Measurements from ENCODE around the gene GABRB2.

DNA sequence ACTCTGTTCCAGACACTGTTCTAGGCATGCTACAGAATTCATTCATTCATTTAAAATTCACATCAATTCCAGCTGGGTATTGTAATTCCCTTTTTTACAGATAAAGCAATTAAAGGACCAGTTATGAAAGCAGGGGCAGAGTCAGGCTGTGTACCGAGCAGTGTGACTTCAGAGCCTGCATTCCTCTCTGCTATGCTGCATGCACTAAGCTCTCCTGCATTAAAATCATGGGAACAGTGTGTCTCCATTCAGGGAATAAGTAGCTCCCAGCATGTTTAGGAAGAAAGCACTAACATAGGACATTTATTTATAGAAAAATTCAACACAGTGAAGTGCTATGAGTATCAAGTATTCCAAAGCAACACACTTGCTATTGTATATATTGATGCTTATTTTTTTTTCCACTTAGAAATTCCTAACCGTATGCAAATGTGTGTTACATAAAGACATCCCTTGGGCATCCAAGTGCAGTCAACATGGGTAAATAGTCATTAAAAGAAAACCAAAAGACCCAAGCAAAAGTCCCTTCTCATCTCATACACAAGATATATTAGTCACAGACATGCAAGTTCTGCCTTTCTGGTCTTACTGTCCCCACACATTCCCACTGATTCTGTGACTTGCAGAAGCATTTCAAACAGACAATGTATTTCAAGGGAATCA, 173.7 kb downstream of the GABRB2 start:
- TF ChIP-seq OSR1 (CRISPR knock-in tag; IDR thresholded peaks at IDR 0.05), result no peak
- TF ChIP-seq, protein P1, sequence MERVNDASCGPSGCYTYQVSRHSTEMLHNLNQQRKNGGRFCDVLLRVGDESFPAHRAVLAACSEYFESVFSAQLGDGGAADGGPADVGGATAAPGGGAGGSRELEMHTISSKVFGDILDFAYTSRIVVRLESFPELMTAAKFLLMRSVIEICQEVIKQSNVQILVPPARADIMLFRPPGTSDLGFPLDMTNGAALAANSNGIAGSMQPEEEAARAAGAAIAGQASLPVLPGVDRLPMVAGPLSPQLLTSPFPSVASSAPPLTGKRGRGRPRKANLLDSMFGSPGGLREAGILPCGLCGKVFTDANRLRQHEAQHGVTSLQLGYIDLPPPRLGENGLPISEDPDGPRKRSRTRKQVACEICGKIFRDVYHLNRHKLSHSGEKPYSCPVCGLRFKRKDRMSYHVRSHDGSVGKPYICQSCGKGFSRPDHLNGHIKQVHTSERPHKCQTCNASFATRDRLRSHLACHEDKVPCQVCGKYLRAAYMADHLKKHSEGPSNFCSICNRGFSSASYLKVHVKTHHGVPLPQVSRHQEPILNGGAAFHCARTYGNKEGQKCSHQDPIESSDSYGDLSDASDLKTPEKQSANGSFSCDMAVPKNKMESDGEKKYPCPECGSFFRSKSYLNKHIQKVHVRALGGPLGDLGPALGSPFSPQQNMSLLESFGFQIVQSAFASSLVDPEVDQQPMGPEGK (CRISPR knock-in tag; IDR thresholded peaks at IDR 0.05; ENCODE audit: borderline replicate concordance), result no peak
- TF ChIP-seq, protein P2, sequence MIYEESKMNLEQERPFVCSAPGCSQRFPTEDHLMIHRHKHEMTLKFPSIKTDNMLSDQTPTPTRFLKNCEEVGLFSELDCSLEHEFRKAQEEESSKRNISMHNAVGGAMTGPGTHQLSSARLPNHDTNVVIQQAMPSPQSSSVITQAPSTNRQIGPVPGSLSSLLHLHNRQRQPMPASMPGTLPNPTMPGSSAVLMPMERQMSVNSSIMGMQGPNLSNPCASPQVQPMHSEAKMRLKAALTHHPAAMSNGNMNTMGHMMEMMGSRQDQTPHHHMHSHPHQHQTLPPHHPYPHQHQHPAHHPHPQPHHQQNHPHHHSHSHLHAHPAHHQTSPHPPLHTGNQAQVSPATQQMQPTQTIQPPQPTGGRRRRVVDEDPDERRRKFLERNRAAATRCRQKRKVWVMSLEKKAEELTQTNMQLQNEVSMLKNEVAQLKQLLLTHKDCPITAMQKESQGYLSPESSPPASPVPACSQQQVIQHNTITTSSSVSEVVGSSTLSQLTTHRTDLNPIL (CRISPR knock-in tag; IDR thresholded peaks at IDR 0.05; ENCODE audit: low read depth), result no peak
- TF ChIP-seq, protein P3, sequence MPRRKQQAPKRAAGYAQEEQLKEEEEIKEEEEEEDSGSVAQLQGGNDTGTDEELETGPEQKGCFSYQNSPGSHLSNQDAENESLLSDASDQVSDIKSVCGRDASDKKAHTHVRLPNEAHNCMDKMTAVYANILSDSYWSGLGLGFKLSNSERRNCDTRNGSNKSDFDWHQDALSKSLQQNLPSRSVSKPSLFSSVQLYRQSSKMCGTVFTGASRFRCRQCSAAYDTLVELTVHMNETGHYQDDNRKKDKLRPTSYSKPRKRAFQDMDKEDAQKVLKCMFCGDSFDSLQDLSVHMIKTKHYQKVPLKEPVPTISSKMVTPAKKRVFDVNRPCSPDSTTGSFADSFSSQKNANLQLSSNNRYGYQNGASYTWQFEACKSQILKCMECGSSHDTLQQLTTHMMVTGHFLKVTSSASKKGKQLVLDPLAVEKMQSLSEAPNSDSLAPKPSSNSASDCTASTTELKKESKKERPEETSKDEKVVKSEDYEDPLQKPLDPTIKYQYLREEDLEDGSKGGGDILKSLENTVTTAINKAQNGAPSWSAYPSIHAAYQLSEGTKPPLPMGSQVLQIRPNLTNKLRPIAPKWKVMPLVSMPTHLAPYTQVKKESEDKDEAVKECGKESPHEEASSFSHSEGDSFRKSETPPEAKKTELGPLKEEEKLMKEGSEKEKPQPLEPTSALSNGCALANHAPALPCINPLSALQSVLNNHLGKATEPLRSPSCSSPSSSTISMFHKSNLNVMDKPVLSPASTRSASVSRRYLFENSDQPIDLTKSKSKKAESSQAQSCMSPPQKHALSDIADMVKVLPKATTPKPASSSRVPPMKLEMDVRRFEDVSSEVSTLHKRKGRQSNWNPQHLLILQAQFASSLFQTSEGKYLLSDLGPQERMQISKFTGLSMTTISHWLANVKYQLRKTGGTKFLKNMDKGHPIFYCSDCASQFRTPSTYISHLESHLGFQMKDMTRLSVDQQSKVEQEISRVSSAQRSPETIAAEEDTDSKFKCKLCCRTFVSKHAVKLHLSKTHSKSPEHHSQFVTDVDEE (CRISPR knock-in tag; IDR thresholded peaks at IDR 0.05), result no peak
- TF ChIP-seq, protein P4, sequence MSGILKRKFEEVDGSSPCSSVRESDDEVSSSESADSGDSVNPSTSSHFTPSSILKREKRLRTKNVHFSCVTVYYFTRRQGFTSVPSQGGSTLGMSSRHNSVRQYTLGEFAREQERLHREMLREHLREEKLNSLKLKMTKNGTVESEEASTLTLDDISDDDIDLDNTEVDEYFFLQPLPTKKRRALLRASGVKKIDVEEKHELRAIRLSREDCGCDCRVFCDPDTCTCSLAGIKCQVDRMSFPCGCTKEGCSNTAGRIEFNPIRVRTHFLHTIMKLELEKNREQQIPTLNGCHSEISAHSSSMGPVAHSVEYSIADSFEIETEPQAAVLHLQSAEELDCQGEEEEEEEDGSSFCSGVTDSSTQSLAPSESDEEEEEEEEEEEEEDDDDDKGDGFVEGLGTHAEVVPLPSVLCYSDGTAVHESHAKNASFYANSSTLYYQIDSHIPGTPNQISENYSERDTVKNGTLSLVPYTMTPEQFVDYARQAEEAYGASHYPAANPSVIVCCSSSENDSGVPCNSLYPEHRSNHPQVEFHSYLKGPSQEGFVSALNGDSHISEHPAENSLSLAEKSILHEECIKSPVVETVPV (CRISPR knock-in tag; IDR thresholded peaks at IDR 0.05), result no peak
- TF ChIP-seq ZFP30 (CRISPR knock-in tag; IDR thresholded peaks at IDR 0.05), result no peak
- TF ChIP-seq ZFP3 (CRISPR knock-in tag; IDR thresholded peaks at IDR 0.05), result no peak
- TF ChIP-seq TCF4 (CRISPR knock-in tag; IDR thresholded peaks at IDR 0.05; ENCODE audit: borderline replicate concordance), result no peak
- TF ChIP-seq GLIS3 (CRISPR knock-in tag; IDR thresholded peaks at IDR 0.05), result no peak
- TF ChIP-seq ARNTL (CRISPR knock-in tag; IDR thresholded peaks at IDR 0.05; ENCODE audit: borderline replicate concordance, low read depth), result no peak
- TF ChIP-seq RARB (CRISPR knock-in tag; IDR thresholded peaks at IDR 0.05), result no peak
- TF ChIP-seq ISL1 (CRISPR knock-in tag; IDR thresholded peaks at IDR 0.05), result no peak
- TF ChIP-seq PPARA (CRISPR knock-in tag; IDR thresholded peaks at IDR 0.05; ENCODE audit: borderline replicate concordance), result no peak
